GM20000 (cell line): ENCODE results near the gene RPL31.

Experiments
- DNase-seq: peaks from one replicate; pipeline ENCODE4 v3.0.0; 2012; ENCODE audit warnings: low spot score
- CTCF ChIP-seq: IDR thresholded peaks from 2 replicates; pipeline ENCODE4 v1.5.1; 2012; ENCODE audit warnings: mild to moderate bottlenecking, control low read depth; ENCODE audit errors: extremely low read depth, missing control alignments

The RPL31 gene

DNA sequence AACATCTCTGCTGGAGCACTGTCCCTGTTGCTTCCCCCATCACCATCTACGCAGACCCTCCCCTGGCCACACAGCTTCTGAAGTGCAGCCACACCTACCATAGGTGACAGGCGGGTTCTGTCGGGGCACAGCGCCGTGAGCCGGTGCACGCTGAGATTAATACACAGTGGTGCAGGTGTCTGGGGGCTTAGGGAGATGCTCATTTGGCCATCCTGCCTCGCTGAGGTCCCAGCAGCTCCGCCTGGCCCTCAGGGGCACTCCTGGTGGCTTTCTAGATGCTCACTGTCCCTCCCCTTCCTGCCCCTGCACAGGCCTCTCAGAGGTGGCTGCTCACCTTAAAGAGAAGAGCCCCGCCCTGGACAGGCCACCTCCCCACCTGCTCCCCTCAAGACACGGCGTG, 18.9 kb upstream of the RPL31 start:
- TF ChIP-seq CTCF = no peak

DNA sequence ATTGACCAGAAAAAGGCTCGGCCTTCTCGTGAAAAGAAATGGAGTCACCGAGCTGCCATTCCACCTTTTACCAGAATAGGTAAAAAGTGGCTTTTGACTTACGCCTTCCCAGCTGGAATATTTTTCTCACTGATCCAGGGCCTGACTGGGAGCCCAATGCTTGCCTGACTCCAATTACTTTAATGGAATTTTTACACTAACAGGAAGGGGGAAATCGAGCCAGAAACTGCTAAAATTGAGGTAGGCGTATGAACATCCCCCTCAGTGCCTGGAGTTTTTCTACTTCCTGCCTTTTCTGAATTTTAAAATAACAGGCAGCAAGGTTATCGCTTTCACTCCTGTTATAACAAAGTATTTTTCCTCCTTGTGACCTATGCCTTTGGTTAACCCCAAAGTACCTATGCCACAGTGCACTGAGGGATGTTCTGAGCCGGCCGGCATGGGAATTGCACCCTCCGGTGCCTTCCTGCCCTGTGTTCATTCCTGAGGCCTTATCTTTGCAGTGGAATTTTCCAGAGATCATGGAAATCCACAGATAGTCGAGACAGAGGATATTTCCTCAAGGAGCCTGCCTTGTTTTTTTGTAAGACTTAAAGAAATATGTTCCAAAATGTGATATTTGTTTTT, 18.3 kb upstream of the RPL31 start:
- TF ChIP-seq CTCF = no peak
- DNase-seq = no peak

More for the DNA sequence above, 18.9 kb upstream of the RPL31 start:
- no peak for DNase-seq

- TF ChIP-seq CTCF = peak; percentile 70
- DNase-seq = peak; percentile 80
Observed at GRCh38 chr2:100984892-100985307, 17.2 kb upstream of the RPL31 start.

DNA sequence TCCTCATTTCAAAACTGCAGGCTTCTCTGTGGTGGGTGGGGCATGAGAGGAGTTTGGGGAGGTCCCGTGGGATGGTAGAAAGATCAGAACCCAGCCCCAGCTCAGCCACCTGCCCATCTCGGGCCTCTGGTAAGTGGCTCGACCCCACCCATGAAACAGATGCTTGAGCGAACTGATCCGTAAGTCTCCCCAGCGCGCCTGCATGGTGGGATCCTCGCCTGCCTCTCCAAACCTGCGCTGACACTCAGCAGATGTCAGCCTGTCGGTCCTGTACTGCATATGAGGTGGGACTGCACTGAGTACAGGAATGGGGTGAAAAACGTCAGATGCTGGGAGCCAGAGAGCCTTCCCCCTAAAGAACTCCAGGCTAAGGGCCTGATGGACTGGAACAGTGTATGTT, 15.9 kb upstream of the RPL31 start:
- DNase-seq = no peak
- TF ChIP-seq CTCF = no peak

GRCh38 chr2:100987536-100987935, 14.6 kb upstream of the RPL31 start:
- DNase-seq = no peak
- TF ChIP-seq CTCF = no peak

DNA sequence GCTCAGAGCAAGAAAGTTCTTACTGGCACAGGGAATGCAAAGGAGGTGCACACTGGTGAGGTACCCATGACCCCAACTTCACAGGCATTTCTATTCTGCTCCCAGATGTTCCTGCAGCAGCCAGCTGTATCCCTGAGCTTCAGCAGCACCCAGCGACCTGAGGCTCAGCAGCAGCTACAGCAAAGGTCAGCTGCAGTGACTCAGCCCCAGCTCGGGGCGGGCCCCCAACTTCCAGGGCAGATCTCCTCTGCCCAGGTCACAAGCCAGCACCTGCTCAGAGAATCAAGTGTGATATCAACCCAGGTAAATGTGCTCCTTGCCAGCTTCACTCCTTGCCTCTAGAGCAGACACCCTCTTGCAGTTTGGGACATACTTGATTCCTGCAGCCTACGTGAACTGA, 14.1 kb upstream of the RPL31 start:
- DNase-seq = no peak
- no peak for TF ChIP-seq CTCF

DNA sequence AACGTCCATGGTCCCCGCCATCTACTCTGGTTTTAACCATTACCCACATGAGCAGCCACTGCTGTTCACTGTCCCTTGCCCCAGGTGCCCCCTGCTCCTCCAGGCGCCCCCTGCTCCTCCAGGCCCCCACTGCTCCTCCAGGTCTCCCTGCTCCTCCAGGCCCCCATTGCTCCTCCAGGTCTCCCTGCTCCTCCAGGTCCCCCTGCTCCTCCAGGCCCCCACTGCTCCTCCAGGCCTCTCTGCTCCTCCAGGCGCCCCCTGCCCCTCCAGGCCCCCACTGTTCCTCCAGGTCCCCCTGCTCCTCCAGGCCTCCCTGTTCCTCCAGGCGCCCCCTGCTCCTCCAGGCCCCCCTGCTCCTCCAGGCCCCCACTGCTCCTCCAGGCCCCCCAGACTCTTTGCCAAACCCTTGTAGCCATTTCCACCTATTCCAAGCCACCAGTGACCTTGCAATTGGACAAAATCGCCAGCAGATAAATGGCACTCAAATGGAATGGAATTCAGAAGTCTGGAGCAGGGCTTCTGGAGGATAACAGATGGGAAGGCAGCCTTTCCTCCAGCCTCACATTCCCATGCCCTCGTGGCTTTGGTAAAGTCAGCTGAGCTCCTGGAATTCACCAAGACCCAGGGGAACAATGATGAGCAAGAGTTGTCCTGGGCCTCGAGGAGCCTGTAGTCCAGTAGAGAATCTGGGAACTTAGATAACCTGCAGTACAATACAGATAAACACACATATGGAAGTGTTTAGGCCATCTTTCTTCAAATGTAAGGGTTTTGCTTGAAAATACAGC, 13.3 kb upstream of the RPL31 start:
- DNase-seq = no peak
- no peak for TF ChIP-seq CTCF
